ENCODE measurements around the gene PVR.
"Not testable (repeated sequence)": the region's sequence is repeated elsewhere in the genome, so short reads cannot be mapped to it uniquely, and the experiment has no call there.

PVR gene

GRCh38 chr19:44646049-44646416 lies 2.3 kb downstream of the PVR start:
- no peak for FAIRE-seq

GRCh38 chr19:44647144-44647543 lies 3.4 kb downstream of the PVR start:
- FAIRE-seq, result no peak

GRCh38 chr19:44648631-44649251 lies 5.0 kb downstream of the PVR start:
- no peak for FAIRE-seq

- FAIRE-seq, result no peak
Measured at GRCh38 chr19:44649578-44650145, 6.0 kb downstream of the PVR start.

- no peak for FAIRE-seq
Measured at GRCh38 chr19:44653343-44653742, 9.6 kb downstream of the PVR start.

GRCh38 chr19:44653977-44654774 lies 10.5 kb downstream of the PVR start:
- peak; percentile 29 for FAIRE-seq

GRCh38 chr19:44657211-44657921 lies 13.7 kb downstream of the PVR start:
- FAIRE-seq, result no peak

GRCh38 chr19:44658069-44658733 lies 14.5 kb downstream of the PVR start:
- no peak for FAIRE-seq

GRCh38 chr19:44660081-44660480 lies 16.4 kb downstream of the PVR start:
- FAIRE-seq, result no peak

- no peak for FAIRE-seq
Measured at GRCh38 chr19:44661205-44661604, 17.5 kb downstream of the PVR start.

- FAIRE-seq, result no peak
Measured at GRCh38 chr19:44661904-44662303, 18.2 kb downstream of the PVR start.

- no peak for FAIRE-seq
Measured at GRCh38 chr19:44662691-44663385, 19.1 kb downstream of the PVR start.

- FAIRE-seq, result no peak
Measured at GRCh38 chr19:44663996-44664395, 20.3 kb downstream of the PVR start.

- no peak for FAIRE-seq
Measured at GRCh38 chr19:44664976-44665375, 21.3 kb downstream of the PVR start.

- no peak for FAIRE-seq
Measured at GRCh38 chr19:44666852-44667556, 23.3 kb downstream of the PVR start.

- no peak for FAIRE-seq
Measured at GRCh38 chr19:44668985-44669764, 25.5 kb downstream of the PVR start.

- not testable (repeated sequence) for FAIRE-seq
Measured at GRCh38 chr19:44670027-44670426, 26.3 kb downstream of the PVR start.

- FAIRE-seq, result no peak
Measured at GRCh38 chr19:44671400-44671799, 27.7 kb downstream of the PVR start, which contains the start of gene CEACAM19. CEACAM19 (plus strand) TSS chr19:44671482; CDS start chr19:44671932, 450 bp downstream.

- FAIRE-seq, result no peak
Measured at GRCh38 chr19:44672226-44672625, 28.5 kb downstream of the PVR start.

GRCh38 chr19:44673510-44673909 lies 29.8 kb downstream of the PVR start:
- no peak for FAIRE-seq

- no peak for FAIRE-seq
Measured at GRCh38 chr19:44675521-44675920, 31.8 kb downstream of the PVR start.

Data from TTC549 (cell line).